Central memory CD8-positive, alpha-beta T cell (primary cell): Measurements from ENCODE around the gene SYDE1.

Experiments used
- ATAC-seq: fragments of 150-1000 bp; cut with Tn5 transposase; replicated peaks from 2 replicates; pipeline ENCODE4 v1.10.0; 2022; ENCODE audit warnings: mild to moderate bottlenecking, moderate FRiP score, moderate number of reproducible peaks; ENCODE audit not compliant: poor library complexity, severe bottlenecking; ENCODE audit errors: extremely low read depth
- DNase-seq, 2 donors: peaks; one replicate each; pipeline ENCODE4 v3.0.0; 2021; ENCODE audit warnings: low spot score in 2 of 2
- H3K27ac Mint-ChIP-seq: one replicate; pipeline ENCODE4 v1.8.0; 2022; ENCODE audit warnings: low read depth, mild to moderate bottlenecking, moderate library complexity, mixed read lengths
- H3K27me3 Mint-ChIP-seq: one replicate; pipeline ENCODE4 v1.8.0; 2022; ENCODE audit warnings: mixed read lengths
- H3K36me3 Mint-ChIP-seq: one replicate; pipeline ENCODE4 v1.8.0; 2022; ENCODE audit warnings: mild to moderate bottlenecking, moderate library complexity, mixed read lengths; ENCODE audit not compliant: insufficient read depth
- H3K4me1 Mint-ChIP-seq: one replicate; pipeline ENCODE4 v1.8.0; 2022; ENCODE audit warnings: mixed read lengths
- H3K4me3 Mint-ChIP-seq: one replicate; pipeline ENCODE4 v1.8.0; 2022; ENCODE audit warnings: mild to moderate bottlenecking, moderate library complexity, mixed read lengths
- H3K9me3 Mint-ChIP-seq: one replicate; pipeline ENCODE4 v1.8.0; 2022; ENCODE audit warnings: mixed read lengths

SYDE1 gene

DNA sequence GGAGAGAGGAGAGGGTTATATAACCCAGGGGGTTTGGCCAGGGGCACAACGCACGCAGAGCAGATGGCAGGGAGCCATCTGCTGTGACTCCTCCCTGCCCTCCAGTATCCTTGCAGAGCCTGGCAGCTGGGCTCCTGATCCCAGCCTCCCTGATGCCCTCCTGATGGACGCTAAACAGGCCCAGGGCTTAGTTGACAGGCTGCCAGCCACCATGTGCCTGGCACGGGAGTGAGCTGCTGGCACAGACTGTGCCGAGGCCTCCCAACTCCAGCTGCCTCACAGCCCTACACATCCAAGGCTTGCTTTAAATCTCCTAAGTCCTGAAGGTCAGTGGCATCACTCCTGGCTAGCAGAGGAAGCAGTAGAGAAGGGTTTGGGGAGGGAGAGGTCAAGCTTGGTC is 16.7 kb downstream of the SYDE1 start:
- H3K27ac Mint-ChIP-seq, result peak overlapping the region; percentile 95
- ATAC-seq (no peak), DNase-seq (no peak)
- peaks cover 19% of the 10 kb centered on the region for H3K36me3 Mint-ChIP-seq
- peak overlapping the region; percentile 87 for H3K4me3 Mint-ChIP-seq
- peaks cover 23% of the 10 kb centered on the region for H3K4me1 Mint-ChIP-seq
- H3K27me3 Mint-ChIP-seq, result peaks cover 13% of the 10 kb centered on the region
- no peaks in the 10 kb centered on the region for H3K9me3 Mint-ChIP-seq

DNA sequence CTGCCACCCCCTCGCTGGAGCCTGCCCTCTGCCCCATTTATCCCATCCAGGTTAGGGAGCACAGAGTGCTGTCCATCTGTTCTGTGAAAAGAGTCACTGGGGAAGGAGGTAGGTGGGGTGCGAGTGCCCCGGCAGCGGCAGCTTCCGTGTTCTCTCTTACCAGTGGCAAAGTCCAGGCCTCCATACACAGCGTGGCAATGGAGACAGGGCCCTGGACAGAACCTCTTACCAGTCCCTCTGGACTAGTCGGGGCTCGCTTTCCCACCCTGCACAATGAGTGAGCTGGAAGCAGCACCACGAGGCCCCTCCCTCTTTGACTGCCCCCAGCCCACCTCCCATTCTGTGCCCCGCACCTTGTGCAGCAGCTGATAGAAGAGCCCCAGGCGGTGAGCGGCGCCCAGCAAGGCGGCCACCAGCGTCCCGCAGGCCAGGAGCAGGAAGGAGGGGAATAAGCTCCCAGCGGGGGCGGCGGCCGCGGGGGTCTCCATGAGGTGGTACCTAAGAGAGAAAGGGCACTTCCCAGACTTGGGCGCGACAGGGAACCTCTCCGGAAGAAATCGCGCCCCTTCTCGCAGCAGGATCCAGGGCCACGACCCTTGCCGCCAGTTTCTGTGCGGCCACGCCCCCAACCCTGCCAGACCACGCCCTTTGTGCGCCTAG is 17.5 kb downstream of the SYDE1 start:
- no peak for ATAC-seq
- DNase-seq, result no peak
- H3K36me3 Mint-ChIP-seq, result peaks cover 19% of the 10 kb centered on the region
- peak overlapping the region; percentile 95 for H3K27ac Mint-ChIP-seq
- peak overlapping the region; percentile 87 for H3K4me3 Mint-ChIP-seq
- H3K4me1 Mint-ChIP-seq, result peaks cover 23% of the 10 kb centered on the region
- H3K9me3 Mint-ChIP-seq, result no peaks in the 10 kb centered on the region
- peaks cover 19% of the 10 kb centered on the region for H3K27me3 Mint-ChIP-seq

DNA sequence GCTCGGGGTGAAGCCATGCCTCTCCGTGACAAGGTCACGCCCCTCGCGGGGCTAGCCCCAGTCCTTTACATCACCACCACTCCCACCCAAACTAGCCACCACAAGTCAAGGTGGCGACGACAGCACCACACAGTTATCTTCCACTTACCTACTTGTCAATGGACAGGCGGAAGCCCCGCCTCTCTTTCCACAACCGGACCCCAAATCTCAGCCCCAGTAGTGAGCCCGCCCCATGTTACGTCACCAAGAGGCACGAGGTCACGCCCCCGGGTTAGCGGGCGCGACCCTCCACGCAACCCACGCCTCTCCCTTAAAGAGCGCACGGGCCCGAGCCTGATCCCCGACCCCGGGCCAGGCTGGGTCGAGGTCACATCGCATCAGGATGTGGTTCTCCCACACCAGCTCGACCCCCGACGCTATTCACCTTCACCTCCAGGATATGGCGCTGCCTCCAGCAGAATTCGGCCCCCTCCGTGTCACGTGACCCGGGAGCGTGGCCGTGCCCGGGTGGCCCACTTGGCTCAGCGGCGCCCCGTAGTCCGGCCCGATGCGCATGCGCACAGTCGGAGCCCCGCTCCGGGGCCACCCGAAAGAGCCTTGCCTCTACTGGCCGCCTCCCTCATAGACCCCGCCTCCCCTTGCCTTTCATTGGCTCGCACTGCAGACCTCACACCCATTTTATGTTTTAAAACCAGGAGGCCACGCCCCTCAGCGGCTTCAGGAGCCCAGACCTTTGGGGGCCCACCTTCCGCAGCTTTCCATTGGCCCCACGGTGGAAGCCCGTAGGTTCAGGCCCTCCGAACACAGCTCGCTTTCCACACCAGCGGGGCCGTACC is 18.2 kb downstream of the SYDE1 start:
- Mint-ChIP-seq H3K4me3 (peak overlapping the region; percentile 87), H3K4me1 (peaks cover 23% of the 10 kb centered on the region), H3K27ac (peak overlapping the region; percentile 95), H3K36me3 (peaks cover 16% of the 10 kb centered on the region), H3K27me3 (peaks cover 26% of the 10 kb centered on the region), H3K9me3 (no peaks in the 10 kb centered on the region)
- DNase-seq (peak; percentile 96), ATAC-seq (peak; percentile 91)

DNA sequence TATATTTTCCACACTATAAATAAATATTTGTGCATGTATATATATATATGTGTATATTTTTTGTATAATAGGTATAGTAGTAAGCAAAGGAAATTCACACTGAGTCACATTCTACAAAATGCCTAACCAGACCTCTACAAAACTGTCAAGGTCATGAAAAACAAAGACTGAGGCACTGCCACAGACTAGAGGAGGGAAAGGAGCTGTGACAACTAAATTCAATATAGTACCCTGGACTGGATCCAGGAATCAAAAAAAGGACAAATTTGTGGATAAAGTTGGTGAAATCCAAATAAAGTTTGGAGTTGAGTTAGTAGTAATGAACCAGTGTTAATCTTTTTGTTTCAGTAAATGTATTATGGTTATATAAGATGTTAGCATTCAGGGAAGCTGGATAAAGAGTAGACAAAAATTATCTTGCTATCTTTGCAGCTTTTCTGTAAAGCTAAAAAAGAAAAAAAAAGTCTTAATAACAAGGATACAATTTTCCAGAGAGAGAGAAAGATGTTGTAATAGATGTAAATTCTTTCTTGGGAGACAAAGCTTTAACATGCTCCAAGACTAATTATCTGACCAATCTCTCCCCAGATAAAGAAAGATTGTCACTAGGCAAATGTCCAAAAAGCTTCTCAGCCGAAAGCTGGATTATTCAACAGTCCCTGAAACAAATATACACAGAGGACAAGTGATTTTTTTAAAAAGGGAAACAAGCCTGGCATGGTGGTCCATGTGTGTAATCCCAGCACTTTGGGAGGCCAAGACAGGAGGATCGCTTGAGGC is 19.1 kb downstream of the SYDE1 start:
- ATAC-seq (no peak), DNase-seq (no peak)
- Mint-ChIP-seq H3K27ac (peak overlapping the region; percentile 95), H3K4me1 (peaks cover 23% of the 10 kb centered on the region), H3K4me3 (peak overlapping the region; percentile 87), H3K36me3 (peaks cover 15% of the 10 kb centered on the region), H3K9me3 (no peaks in the 10 kb centered on the region), H3K27me3 (peaks cover 29% of the 10 kb centered on the region)

DNA sequence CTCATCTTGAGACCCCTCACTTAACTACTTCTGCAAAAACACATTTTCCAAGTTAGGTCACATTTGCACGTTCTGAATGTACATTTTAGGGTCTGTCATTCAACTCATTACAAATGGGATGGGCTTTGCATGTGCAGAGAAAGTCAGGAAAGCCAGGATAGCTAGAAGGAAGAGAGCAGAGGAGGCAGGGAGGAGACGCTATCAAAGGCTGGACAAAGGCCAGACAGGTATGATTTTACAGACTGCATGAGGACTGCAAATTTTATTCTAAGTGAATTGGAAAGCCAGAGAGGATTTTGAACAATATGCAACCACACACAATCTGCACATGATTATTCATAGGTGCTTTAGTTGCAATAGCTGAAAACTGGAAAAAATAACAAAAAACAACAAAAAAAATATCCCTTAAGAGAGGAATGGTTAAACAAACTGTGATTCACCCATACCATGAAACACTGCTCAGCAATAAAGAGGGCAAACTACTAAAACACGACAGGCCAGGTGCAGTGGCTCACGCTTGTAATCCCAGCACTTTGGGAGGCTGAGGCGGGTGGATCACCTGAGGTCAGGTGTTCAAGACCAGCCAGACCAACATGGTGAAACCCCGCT is 21.1 kb downstream of the SYDE1 start:
- no peaks in the 10 kb centered on the region for H3K9me3 Mint-ChIP-seq
- H3K4me1 Mint-ChIP-seq, result peaks cover 23% of the 10 kb centered on the region
- DNase-seq (no peak), ATAC-seq (no peak)
- H3K36me3 Mint-ChIP-seq, result peaks cover 12% of the 10 kb centered on the region
- H3K27ac Mint-ChIP-seq, result no peak overlapping the region
- peaks cover 39% of the 10 kb centered on the region for H3K27me3 Mint-ChIP-seq
- H3K4me3 Mint-ChIP-seq, result no peak overlapping the region

DNA sequence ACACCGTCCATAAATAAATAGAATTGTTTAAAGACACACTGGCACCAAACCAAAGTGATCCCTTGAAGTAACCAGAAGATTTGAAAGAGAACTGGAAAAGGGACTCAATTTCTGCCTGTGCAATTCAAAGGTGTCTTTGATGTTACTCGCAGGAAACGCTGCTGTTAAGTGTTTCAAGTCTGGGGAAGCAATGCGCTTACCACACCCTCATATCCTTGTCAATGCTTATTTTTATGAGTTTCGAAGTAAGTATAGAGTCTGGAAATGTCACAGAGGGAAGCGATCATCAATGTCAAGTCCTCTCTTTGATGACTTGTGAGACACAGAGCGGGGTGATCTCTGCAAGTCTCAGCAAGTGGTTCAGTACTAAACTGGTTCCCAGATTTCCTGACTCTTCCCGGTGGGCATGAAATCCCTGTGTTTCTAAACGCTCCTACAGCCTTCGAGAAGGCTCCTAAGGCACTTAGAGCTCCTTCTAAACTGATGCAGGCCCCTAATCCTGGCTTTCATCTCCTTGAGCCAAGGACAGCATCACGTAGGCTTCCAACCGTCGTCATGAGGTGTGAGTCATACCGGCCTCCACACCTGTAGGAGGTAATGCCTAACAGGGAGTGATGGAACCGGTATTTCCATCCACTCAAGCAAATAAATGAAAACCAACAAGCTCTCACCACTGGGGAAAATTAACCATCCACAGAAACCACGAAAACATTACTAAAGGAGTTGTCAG is 22.8 kb downstream of the SYDE1 start:
- Mint-ChIP-seq H3K27ac (no peak overlapping the region), H3K27me3 (peaks cover 39% of the 10 kb centered on the region), H3K4me3 (no peak overlapping the region), H3K9me3 (no peaks in the 10 kb centered on the region), H3K36me3 (peaks cover 10% of the 10 kb centered on the region), H3K4me1 (peaks cover 10% of the 10 kb centered on the region)
- no peak for DNase-seq
- ATAC-seq, result no peak

DNA sequence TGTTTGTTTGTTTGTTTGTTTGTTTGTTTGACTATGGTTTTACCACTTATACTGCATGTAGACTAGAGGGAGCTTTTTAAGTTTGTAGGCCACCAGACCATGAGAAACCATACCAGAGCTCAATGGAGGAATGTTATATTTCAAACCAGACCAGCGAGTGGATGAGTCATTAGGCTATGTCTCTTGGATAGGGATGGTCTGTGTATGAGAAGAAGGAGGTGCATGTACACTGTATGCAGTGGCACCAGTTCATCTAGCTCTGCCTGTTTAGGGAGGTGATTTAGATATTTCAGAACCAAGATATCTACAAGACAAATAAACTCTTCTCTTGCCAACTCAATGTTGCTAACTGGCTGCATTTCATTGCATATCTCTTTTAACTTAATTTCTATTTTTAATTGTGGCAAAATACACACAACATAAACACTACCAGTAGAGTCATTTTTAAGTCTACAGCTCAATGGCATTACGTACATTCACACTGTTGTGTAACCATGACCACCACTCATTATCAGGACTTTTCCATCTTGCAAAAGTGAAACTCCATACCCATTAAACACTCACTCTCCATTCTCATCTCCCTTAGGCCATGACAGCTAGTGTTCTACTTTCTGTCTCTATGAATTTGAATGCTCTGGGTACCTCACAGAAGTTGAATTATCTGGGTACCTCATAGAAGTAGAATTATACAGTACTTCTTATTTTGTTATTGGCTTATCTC is 29.2 kb downstream of the SYDE1 start:
- H3K4me1 Mint-ChIP-seq, result no peaks in the 10 kb centered on the region
- DNase-seq, result no peak
- H3K4me3 Mint-ChIP-seq, result no peak overlapping the region
- H3K27me3 Mint-ChIP-seq, result peaks cover 35% of the 10 kb centered on the region
- H3K27ac Mint-ChIP-seq, result no peak overlapping the region
- H3K36me3 Mint-ChIP-seq, result peaks cover 3% of the 10 kb centered on the region
- H3K9me3 Mint-ChIP-seq, result peaks cover 11% of the 10 kb centered on the region
- ATAC-seq, result no peak

DNA sequence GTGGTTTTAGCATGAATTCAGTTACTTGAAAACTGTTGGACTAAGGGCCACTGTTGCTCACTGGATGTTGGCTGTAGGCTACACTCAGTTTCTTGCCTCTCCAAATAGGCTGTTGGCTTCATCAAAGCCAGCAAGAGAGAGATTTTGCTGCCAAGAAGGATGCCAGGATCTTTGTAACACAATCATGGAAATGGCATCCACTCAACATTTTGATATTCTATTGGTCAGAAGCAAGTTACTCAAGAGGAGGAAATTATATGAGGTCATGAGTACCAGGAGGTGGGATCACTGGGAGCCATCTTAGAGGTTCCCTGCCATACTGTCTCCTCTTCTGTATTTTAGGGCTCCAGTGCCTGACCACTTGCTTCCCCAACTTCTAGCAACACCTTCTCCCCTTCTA is 30.6 kb downstream of the SYDE1 start:
- H3K9me3 Mint-ChIP-seq, result peaks cover 11% of the 10 kb centered on the region
- no peak for ATAC-seq
- peaks cover 3% of the 10 kb centered on the region for H3K36me3 Mint-ChIP-seq
- no peaks in the 10 kb centered on the region for H3K4me1 Mint-ChIP-seq
- peaks cover 30% of the 10 kb centered on the region for H3K27me3 Mint-ChIP-seq
- H3K27ac Mint-ChIP-seq, result no peak overlapping the region
- DNase-seq, result no peak
- no peak overlapping the region for H3K4me3 Mint-ChIP-seq

DNA sequence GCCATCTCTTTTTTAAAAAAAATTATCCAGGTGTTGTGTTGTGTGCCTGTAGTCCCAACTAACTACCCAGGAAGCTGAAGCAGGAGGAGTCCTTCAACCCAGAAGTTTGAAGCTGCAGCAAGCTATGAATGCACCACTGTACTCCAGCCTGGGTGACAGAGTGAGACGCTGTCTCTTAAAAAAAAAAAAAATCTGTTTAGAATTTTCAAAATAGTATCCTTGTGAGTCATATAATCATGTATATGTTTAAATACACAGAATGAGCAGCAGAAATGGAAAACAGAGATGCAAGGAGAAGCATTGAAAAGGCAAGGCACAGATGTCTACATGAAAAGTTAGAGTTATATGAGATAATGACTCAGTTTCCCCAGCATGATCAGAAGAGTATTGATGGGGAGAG is 31.2 kb downstream of the SYDE1 start:
- H3K27ac Mint-ChIP-seq, result no peak overlapping the region
- H3K9me3 Mint-ChIP-seq, result peaks cover 11% of the 10 kb centered on the region
- peaks cover 3% of the 10 kb centered on the region for H3K36me3 Mint-ChIP-seq
- DNase-seq, result no peak
- ATAC-seq, result no peak
- H3K4me3 Mint-ChIP-seq, result no peak overlapping the region
- H3K27me3 Mint-ChIP-seq, result peaks cover 30% of the 10 kb centered on the region
- no peaks in the 10 kb centered on the region for H3K4me1 Mint-ChIP-seq

DNA sequence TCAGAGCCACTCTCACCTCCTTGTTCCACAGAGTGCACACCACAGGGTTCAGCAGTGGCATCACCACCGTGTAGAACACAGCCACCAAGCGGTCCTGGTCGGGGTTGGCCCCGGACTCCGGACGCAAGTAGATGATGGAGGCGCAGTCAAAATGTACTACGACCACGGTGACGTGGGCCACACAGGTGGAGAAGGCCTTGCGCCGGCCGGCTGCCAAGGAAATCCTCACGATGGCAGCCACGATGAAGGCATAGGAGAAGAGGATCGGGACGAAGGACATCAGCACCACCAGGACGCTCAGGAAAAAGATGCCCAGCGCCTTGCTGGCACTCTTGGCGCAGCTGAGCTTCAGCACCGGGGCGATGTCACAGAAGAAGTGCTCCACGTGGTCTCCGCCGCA is 33.9 kb downstream of the SYDE1 start:
- no peak for DNase-seq
- Mint-ChIP-seq H3K4me1 (no peaks in the 10 kb centered on the region), H3K27ac (no peak overlapping the region), H3K4me3 (no peak overlapping the region), H3K27me3 (peaks cover 30% of the 10 kb centered on the region), H3K36me3 (peaks cover 2% of the 10 kb centered on the region), H3K9me3 (peaks cover 11% of the 10 kb centered on the region)
- ATAC-seq, result no peak

DNA sequence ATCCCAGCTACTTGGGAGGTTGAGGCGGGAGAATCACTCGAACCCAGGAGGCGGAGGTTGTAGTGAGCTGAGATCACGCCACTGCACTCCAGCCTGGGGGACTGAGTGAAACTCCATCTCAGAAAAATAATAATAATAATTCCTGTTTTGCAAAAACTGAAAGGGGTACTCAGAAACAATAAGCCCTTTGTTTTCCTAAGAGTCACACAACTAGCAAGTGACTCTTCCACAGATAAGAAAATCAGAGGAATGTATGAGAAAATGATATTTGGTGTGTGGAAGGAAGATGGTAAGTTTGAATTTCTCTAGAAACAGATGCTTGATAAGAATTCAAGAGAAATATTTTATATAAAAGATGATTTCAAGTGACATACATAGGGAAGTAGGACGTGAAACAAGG is 35.1 kb downstream of the SYDE1 start:
- peaks cover 11% of the 10 kb centered on the region for H3K9me3 Mint-ChIP-seq

More for the DNA sequence above, 35.1 kb downstream of the SYDE1 start:
- Mint-ChIP-seq H3K27me3 (peaks cover 25% of the 10 kb centered on the region), H3K4me1 (no peaks in the 10 kb centered on the region), H3K4me3 (no peak overlapping the region), H3K36me3 (peaks cover 2% of the 10 kb centered on the region), H3K27ac (no peak overlapping the region)
- ATAC-seq (no peak), DNase-seq (no peak)
